Heart right ventricle (tissue), 16 donors: Measurements from ENCODE around the gene PDXK. TPM values are rescaled to one million over a fixed set of nuclear protein-coding genes. Genes with fewer than 3 reads are reported as not detected.

ENCODE experiments used
- ATAC-seq, 8 donors: fragments of 200-7000 bp; cut with Tn5 transposase; one replicate each; pipeline ENCODE4 v1.9.1; 2020; ENCODE audit warnings: mild to moderate bottlenecking in 8 of 8, moderate library complexity in 8 of 8, moderate number of reproducible peaks in 1 of 8
- DNase-seq, 2 donors: peaks; one replicate each; pipeline ENCODE4 v3.0.0-alpha.2; 2020
- H3K27ac ChIP-seq, 10 donors: fragments of 200-600 bp; sonication (generic) in 2 of 10; one replicate each; pipeline versions ENCODE4 v1.5.0 to v1.8.0; 2020 to 2022; ENCODE audit warnings: mild to moderate bottlenecking in 3 of 10
- H3K27me3 ChIP-seq, 7 donors: fragments of 200-600 bp; one replicate each; pipeline ENCODE4 v1.8.0; 2021 to 2022; ENCODE audit warnings: mild to moderate bottlenecking in 2 of 7
- H3K36me3 ChIP-seq, 9 donors: fragments of 200-600 bp; sonication (generic) in 1 of 9; one replicate each; pipeline versions ENCODE4 v1.5.0 to v1.8.0; 2020 to 2022; ENCODE audit warnings: mild to moderate bottlenecking in 2 of 9
- H3K4me1 ChIP-seq, 9 donors: fragments of 200-600 bp; sonication (generic) in 1 of 9; one replicate each; pipeline versions ENCODE4 v1.5.0 to v1.8.0; 2020 to 2022; ENCODE audit warnings: mild to moderate bottlenecking in 4 of 9
- H3K4me3 ChIP-seq, 10 donors: fragments of 200-600 bp; sonication (generic) in 2 of 10; one replicate each; pipeline versions ENCODE4 v1.5.0 to v1.8.0; 2020 to 2022; ENCODE audit warnings: mild to moderate bottlenecking in 7 of 10, moderate library complexity in 2 of 10
- H3K9me3 ChIP-seq, 11 donors: fragments of 200-600 bp in 10 of 11; sonication (generic) in 2 of 11; one replicate each; pipeline versions ENCODE4 v1.5.0 to v1.8.0; 2013 to 2022; ENCODE audit warnings: mild to moderate bottlenecking in 2 of 11, control low read depth in 1 of 11, moderate library complexity in 1 of 11
- WGBS, 2 donors: extraction: QIAGEN DNeasy Blood & Tissue Kit; methylation state at CpG; one replicate each; pipeline ENCODE4 v1.1.7; 2013; ENCODE audit warnings: inconsistent platforms in 1 of 2; 5-methylcytosine and 5-hydroxymethylcytosine counted together
- intact Hi-C, 10 donors: fragments of 100-400 bp; cut with DNase I; formaldehyde crosslinking; loops; one replicate each; pipeline versions ENCODE4 v1.11.1 to v1.14.2; 2022
- long read RNA-seq, 3 donors: library from polyadenylated mRNA; unstranded; transcript quantifications; one replicate each; pipeline ENCODE4 v2.0.0, GENCODE V29; 2020 to 2021
- polyA plus RNA-seq, 2 donors: library from polyadenylated mRNA; stranded (reverse); fragments of 200-250 nt; gene quantifications; one replicate each; pipeline ENCODE4 v1.2.3, GENCODE V29; 2013
- total RNA-seq, 10 donors: library from RNA; stranded (reverse); fragmentation: NEBNext Ultra II Directional in 3 of 10; extraction: Animal tissue kit (Norgen Biotek cat#: 25700) in 3 of 10; gene quantifications; one replicate each; pipeline versions ENCODE4 v1.2.1 to v1.2.4, GENCODE V29; 2021 to 2023
- TF ChIP-seq, protein P1 (sequence below), 9 donors: fragments of 200-600 bp; sonication (generic) in 2 of 9; IDR thresholded peaks; one replicate each; pipeline versions ENCODE4 v1.5.0 to v1.8.0; 2021 to 2022; ENCODE audit warnings: antibody characterized with exemption in 9 of 9, mild to moderate bottlenecking in 5 of 9, moderate library complexity in 1 of 9
- donor health status: Arrhythmogenic right ventricular cardiomyopathy.
- donor health status: ischemic (EF 13 %, LVEDD 7.1; RV severe dilation, severe dysfunction).
- donor health status: healthy with polysubstance abuse.
- donor health status: DM: no; HTN: yes; CAD: no.
- donor health status: DM: no; HTN: no; CAD: no.
- donor health status: ischemic (EF 25% LVEDD 6.9; RV normal size, moderate dysfunction).
- donor health status: ischemic (EF 25% LVEDD 5.7; RV mildly dilated, moderate dysfunction).
- donor health status: healthy.
- donor health status: DM: yes; HTN: yes; CAD: no.
- donor health status: Ischemic cardiomyopathy.
- donor health status: ischemic (EF 35%, LVEDD 5.7; RV mildly dilated, moderate dysfunction).
- donor health status: nonischemic (EF 11% LVEDD 7.7; RV severe dilation, severe dysfunction).
- donor health status: DM: yes; HTN: yes; CAD: no.
- donor health status: PGD.
- donor health status: ischemic (EF 29% LVEDD 5.4; RV normal size, mild dysfunction).
- donor health status: nonischemic (EF 23%, LVEDD 6.1; RV moderate dilation, normal function).

PDXK gene
- 100 to 1,000 TPM in 1 of 10 donors, 10 to 100 TPM in 9; 64.9 to 101 (median 73.0) TPM for total RNA-seq
- polyA plus RNA-seq, result 100 to 1,000 TPM in 1 of 2 donors, 10 to 100 TPM in 1; 47.8 to 102 TPM
- long read RNA-seq, donor 1, full-length matches to known transcripts, result 46 of 92 reads
- long read RNA-seq, donor 1, partial matches to known transcripts, result 0 of 92 reads
- long read RNA-seq, donor 1, other reads (novel, unspliced or antisense), result 46 of 92 reads
- long read RNA-seq, donor 2, full-length matches to known transcripts, result 44 of 92 reads
- long read RNA-seq, donor 2, partial matches to known transcripts, result 6 of 92 reads
- long read RNA-seq, donor 2, other reads (novel, unspliced or antisense), result 42 of 92 reads
- long read RNA-seq, donor 3, full-length matches to known transcripts, result 1 of 85 reads
- long read RNA-seq, donor 3, partial matches to known transcripts, result 1 of 85 reads
- long read RNA-seq, donor 3, other reads (novel, unspliced or antisense), result 83 of 85 reads

DNA sequence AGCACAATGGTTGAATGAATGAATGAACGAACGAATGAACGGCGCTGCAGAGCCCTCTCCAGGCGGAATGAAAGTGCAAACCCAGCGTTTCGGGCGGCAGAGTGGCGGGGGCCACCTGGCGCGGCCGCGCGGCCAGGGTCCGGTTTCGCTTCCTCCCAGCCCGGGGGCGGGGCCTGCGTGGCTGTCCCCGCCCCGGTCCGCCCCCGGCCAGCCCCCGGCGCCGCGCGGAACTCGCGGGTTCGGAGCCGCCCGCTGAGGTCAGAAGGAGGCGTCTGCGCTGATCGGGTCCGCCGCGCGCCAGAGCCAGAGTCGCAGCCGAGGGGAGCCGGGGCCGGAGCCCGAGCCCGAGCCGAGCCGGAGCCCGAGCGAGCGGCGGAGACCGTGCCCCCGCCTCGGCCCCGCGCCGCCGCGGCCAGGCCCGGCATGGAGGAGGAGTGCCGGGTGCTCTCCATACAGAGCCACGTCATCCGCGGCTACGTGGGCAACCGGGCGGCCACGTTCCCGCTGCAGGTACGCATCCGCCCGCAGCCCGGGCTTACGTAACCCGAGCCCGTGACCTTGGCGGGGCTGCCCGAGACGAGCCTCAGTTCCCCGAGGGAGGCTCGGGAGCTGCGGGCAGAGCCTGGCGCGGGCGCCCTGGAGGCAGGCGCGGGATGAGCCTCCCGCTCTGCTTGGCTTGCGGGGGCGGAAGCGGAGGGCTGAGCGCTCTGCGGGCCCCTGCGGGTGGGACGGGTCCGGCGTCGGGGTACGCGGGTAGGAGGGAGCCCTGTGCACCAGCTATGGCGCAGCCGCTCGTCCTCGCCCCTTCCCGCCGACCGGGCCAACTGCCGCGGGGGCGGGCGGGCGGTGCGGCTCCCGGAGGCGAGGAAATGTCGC is at the start of gene PDXK:
TSS of gene PDXK (plus strand) at position 258 of the 876 bp plus-strand sequence. CDS start at position 424, 166 bp downstream.
- H3K27ac ChIP-seq, result peak within 1 kb of the TSS; percentile 43 to 97 (median 84)
- TF ChIP-seq, protein P1, sequence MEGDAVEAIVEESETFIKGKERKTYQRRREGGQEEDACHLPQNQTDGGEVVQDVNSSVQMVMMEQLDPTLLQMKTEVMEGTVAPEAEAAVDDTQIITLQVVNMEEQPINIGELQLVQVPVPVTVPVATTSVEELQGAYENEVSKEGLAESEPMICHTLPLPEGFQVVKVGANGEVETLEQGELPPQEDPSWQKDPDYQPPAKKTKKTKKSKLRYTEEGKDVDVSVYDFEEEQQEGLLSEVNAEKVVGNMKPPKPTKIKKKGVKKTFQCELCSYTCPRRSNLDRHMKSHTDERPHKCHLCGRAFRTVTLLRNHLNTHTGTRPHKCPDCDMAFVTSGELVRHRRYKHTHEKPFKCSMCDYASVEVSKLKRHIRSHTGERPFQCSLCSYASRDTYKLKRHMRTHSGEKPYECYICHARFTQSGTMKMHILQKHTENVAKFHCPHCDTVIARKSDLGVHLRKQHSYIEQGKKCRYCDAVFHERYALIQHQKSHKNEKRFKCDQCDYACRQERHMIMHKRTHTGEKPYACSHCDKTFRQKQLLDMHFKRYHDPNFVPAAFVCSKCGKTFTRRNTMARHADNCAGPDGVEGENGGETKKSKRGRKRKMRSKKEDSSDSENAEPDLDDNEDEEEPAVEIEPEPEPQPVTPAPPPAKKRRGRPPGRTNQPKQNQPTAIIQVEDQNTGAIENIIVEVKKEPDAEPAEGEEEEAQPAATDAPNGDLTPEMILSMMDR (IDR thresholded peaks at IDR 0.05), result peak in 2 of 9 donors; percentile 28 to 34
- peaks cover 0 to 10% (median 0%) of the 10 kb centered on the region in 9 donors for H3K36me3 ChIP-seq
- DNase-seq (peak; percentile 84 to 89), ATAC-seq (peak; percentile 85 to 96 (median 92))
- intact Hi-C loops, result no loop called here
- WGBS, 2 donors, result 0% methylated on average over 96 to 116 of the region's 117 CpGs
- no peaks in the 10 kb centered on the region for H3K27me3 ChIP-seq
- H3K4me1 ChIP-seq, result peaks cover 9 to 40% (median 28%) of the 10 kb centered on the region in 9 donors
- H3K9me3 ChIP-seq, result no peaks in the 10 kb centered on the region
- H3K4me3 ChIP-seq, result peak within 1 kb of the TSS; percentile 63 to 100 (median 98)

GRCh38 chr21:43669828-43670605 is 48.9 kb upstream of the PDXK start:
- no peak for DNase-seq
- Histone ChIP-seq H3K27ac (no peak overlapping the region), H3K4me1 (peaks cover 0 to 5% (median 0%) of the 10 kb centered on the region in 9 donors), H3K9me3 (peaks cover 0 to 6% (median 0%) of the 10 kb centered on the region in 11 donors), H3K4me3 (no peak overlapping the region), H3K36me3 (peaks cover 0 to 72% (median 30%) of the 10 kb centered on the region in 9 donors), H3K27me3 (no peaks in the 10 kb centered on the region)
- intact Hi-C loops, result loop anchor here in 4 of 10 donors (10.0 kb wide), 2 partner anchors 55 to 775 kb away; partner anchors contain the start of gene NDUFV3 (in 1 of the 4)
- ATAC-seq, result no peak
- TF ChIP-seq, protein P1 (IDR thresholded peaks at IDR 0.05), result no peak
- 89 to 94% methylated on average over 20 of the region's 20 CpGs for WGBS, 2 donors

- intact Hi-C loops, result loop anchor here in 1 of 10 donors (10.0 kb wide), 1 partner anchor 49 kb away; no protein-coding TSS in a partner anchor
- Histone ChIP-seq H3K4me3 (no peak overlapping the region), H3K27me3 (no peaks in the 10 kb centered on the region), H3K9me3 (no peaks in the 10 kb centered on the region), H3K27ac (no peak overlapping the region), H3K4me1 (no peaks in the 10 kb centered on the region), H3K36me3 (peaks cover 0 to 100% (median 33%) of the 10 kb centered on the region in 9 donors)
- TF ChIP-seq, protein P1 (IDR thresholded peaks at IDR 0.05), result no peak
- WGBS, 2 donors, result 92 to 97% methylated on average over 3 of the region's 3 CpGs
- ATAC-seq (no peak), DNase-seq (no peak)
These were observed 43.1 kb upstream of the PDXK start for GRCh38 chr21:43675871-43676270.
